ENCODE data around the gene ZPLD1.

DNA sequence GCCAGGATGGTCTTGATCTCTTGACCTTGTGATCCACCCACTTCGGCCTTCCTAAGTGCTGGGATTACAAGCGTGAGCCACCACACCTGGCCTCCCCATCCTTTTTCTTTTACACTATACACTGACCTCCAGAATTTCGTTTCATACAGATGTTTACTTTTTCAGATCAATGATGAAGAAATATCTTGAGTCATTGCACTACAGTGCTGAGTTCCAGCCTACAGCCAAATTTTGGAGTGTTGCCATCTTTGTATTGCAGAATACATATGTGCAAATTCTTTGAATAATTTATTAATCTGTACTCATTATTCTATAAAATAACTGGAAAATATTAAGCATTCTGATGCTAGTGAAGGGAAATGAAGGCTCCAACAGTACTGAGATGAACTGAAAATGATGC lies 12.5 kb downstream of the ZPLD1 start:
- TF ChIP-seq, protein P1, sequence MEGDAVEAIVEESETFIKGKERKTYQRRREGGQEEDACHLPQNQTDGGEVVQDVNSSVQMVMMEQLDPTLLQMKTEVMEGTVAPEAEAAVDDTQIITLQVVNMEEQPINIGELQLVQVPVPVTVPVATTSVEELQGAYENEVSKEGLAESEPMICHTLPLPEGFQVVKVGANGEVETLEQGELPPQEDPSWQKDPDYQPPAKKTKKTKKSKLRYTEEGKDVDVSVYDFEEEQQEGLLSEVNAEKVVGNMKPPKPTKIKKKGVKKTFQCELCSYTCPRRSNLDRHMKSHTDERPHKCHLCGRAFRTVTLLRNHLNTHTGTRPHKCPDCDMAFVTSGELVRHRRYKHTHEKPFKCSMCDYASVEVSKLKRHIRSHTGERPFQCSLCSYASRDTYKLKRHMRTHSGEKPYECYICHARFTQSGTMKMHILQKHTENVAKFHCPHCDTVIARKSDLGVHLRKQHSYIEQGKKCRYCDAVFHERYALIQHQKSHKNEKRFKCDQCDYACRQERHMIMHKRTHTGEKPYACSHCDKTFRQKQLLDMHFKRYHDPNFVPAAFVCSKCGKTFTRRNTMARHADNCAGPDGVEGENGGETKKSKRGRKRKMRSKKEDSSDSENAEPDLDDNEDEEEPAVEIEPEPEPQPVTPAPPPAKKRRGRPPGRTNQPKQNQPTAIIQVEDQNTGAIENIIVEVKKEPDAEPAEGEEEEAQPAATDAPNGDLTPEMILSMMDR (conservative IDR thresholded peaks at IDR 0.05; ENCODE audit: low read depth, low read length), result no peak
- no peak for TF ChIP-seq EZH2 (IDR thresholded peaks at IDR 0.05; ENCODE audit: borderline replicate concordance, low read depth, low read length, poor library complexity, severe bottlenecking)

Measured in A673 (cell line).